Type B pancreatic cell (in vitro differentiated cells): ENCODE measurements around the gene GRB10. TPM values are rescaled to one million over a fixed set of nuclear protein-coding genes. Genes with fewer than 3 reads are reported as not detected.

Experiments
- DNase-seq: peaks from one replicate; pipeline ENCODE4 v3.0.0; 2021; ENCODE audit warnings: mixed read lengths; ENCODE audit not compliant: unreplicated experiment; ENCODE audit errors: extremely low spot score
- H3K27ac Mint-ChIP-seq: 2 replicates; pipeline ENCODE4 v1.8.0; 2021; ENCODE audit warnings: mild to moderate bottlenecking, mixed read lengths
- H3K27me3 Mint-ChIP-seq: 2 replicates; pipeline ENCODE4 v1.8.0; 2021; ENCODE audit warnings: mixed read lengths
- H3K36me3 Mint-ChIP-seq: 2 replicates; pipeline ENCODE4 v1.8.0; 2021; ENCODE audit warnings: mixed read lengths
- H3K4me1 Mint-ChIP-seq: one replicate; pipeline ENCODE4 v1.8.0; 2021; ENCODE audit warnings: mixed read lengths; ENCODE audit not compliant: unreplicated experiment
- H3K4me3 Mint-ChIP-seq: 2 replicates; pipeline ENCODE4 v1.8.0; 2021; ENCODE audit warnings: mild to moderate bottlenecking, mixed read lengths
- H3K9me3 Mint-ChIP-seq: 2 replicates; pipeline ENCODE4 v1.8.0; 2021; ENCODE audit warnings: mixed read lengths
- total RNA-seq: library from RNA; stranded (reverse); gene quantifications from 2 replicates; pipeline ENCODE4 v1.2.1, GENCODE V29; 2021; ENCODE audit warnings: low replicate concordance
- TF ChIP-seq, protein P1 (sequence below): fragments of 200-600 bp; sonication (generic); conservative IDR thresholded peaks from 2 replicates; pipeline ENCODE4 v1.5.0; 2021; ENCODE audit warnings: antibody characterized with exemption, mild to moderate bottlenecking

The GRB10 gene
- total RNA-seq, 1 donor from 2014 or later: 42.3 TPM

DNA sequence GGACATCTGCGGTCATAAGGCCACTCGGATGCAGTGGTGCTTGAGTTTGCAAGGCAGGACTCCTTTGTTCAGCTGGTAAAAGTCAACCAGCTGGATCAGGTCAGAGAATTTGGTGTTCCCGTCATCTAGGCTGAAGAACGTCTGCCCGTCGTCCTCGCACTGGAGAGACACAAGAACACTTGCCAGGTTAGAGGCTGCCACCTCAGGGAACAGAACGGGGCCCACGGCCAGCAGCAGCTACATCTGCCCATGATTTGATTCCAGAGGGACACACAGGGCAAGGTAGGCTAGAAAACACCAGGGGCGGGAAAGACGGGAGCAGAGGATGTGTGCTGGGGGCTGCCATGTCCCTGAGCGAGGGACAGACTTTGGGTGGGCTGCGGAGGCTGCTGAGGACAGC lies 189.8 kb downstream of the GRB10 start:
- no peaks in the 10 kb centered on the region for H3K9me3 Mint-ChIP-seq
- peak; percentile 56 for DNase-seq
- H3K36me3 Mint-ChIP-seq: peaks cover 31% of the 10 kb centered on the region
- H3K4me3 Mint-ChIP-seq: no peak overlapping the region
- H3K27me3 Mint-ChIP-seq: no peaks in the 10 kb centered on the region
- TF ChIP-seq, protein P1, sequence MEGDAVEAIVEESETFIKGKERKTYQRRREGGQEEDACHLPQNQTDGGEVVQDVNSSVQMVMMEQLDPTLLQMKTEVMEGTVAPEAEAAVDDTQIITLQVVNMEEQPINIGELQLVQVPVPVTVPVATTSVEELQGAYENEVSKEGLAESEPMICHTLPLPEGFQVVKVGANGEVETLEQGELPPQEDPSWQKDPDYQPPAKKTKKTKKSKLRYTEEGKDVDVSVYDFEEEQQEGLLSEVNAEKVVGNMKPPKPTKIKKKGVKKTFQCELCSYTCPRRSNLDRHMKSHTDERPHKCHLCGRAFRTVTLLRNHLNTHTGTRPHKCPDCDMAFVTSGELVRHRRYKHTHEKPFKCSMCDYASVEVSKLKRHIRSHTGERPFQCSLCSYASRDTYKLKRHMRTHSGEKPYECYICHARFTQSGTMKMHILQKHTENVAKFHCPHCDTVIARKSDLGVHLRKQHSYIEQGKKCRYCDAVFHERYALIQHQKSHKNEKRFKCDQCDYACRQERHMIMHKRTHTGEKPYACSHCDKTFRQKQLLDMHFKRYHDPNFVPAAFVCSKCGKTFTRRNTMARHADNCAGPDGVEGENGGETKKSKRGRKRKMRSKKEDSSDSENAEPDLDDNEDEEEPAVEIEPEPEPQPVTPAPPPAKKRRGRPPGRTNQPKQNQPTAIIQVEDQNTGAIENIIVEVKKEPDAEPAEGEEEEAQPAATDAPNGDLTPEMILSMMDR: no peak
- no peak overlapping the region for H3K27ac Mint-ChIP-seq
- H3K4me1 Mint-ChIP-seq: no peaks in the 10 kb centered on the region

DNA sequence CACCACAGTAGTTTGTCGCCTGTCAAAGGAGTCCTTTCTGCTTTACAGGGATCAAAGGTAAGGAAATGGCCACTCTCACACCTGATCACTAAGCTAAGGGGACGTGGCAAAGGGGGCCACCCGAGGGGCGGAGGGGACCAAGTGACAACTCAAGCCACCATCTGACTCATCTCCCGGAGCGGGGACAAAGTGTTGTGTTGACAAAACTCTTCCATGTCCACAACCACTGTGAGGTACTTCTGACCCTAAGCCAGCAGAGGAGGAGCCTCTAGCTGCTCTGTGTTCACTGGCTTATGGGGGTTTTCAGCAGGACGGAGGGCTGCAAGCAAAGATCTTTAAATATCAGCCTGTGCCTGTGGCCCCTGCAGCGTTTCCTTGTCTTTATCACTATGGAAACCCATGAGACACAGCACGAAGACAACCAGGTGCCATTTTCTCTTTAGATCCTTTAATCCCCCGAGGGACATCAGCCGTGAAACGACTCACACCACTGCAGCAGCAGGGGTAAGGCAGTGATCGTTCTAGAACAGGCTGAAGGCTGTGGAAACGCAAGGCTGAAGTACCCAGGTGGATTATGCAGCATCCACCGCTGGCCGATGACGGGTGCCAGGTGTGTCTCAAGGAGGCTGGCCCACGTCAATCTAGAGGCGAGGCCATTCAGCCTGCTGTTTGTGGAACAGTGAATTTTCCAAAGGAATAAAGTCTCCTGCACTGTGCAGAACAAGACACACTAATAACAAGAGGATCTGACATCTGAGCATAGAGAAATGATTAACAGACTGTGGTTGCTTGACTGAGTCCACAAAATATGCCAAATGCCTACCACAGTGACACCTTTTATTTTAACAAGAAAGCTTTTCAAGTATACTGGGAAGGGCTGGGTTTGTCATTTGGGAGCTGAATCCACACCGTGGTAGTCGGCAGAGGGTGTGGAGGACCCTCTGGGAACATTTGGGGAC lies 190.9 kb downstream of the GRB10 start:
- Mint-ChIP-seq H3K9me3 (no peaks in the 10 kb centered on the region), H3K4me1 (no peaks in the 10 kb centered on the region), H3K36me3 (peaks cover 31% of the 10 kb centered on the region), H3K27me3 (no peaks in the 10 kb centered on the region), H3K4me3 (no peak overlapping the region), H3K27ac (no peak overlapping the region)
- TF ChIP-seq, protein P1: no peak
- peak; percentile 44 for DNase-seq

DNA sequence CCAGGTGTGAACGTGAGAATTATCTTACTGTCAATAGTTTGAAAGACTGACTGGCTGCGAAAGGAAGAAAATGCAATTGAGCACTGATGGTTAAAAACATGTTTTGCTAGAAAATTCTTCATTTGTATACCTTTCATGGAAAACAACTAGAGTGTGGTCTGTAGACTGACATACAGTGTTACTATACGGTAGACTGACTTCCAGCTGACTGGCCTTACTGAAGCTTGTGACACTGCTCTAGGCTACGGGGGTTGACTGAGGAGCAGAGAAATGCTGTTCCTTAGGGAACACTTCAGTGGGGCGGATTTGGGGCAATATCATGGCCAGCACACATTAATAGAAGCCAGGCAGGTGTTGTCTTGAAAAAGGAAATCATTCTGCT lies 191.6 kb downstream of the GRB10 start:
- H3K9me3 Mint-ChIP-seq: no peaks in the 10 kb centered on the region
- no peak overlapping the region for H3K27ac Mint-ChIP-seq
- no peak overlapping the region for H3K4me3 Mint-ChIP-seq
- TF ChIP-seq, protein P1: no peak
- peak; percentile 25 for DNase-seq
- H3K27me3 Mint-ChIP-seq: no peaks in the 10 kb centered on the region
- peaks cover 31% of the 10 kb centered on the region for H3K36me3 Mint-ChIP-seq
- no peaks in the 10 kb centered on the region for H3K4me1 Mint-ChIP-seq

DNA sequence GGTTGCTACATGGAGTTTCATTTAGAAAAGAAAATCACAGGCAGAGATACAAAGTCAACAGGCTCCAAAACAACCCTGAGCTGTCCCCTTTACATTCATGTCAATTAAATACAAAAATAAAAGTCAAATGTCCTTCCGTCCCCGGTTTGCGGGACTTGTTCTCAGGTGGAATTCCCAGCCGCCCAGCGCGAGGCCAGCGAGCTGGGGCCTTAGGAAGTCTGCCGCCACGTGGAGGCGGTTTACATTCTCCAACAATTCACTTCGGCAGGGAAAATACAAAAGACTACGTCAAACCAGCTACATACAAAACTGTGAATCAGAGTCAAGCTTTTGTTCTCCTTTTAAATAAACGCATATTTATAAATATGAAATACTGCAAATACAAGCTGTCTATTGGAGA lies 192.2 kb downstream of the GRB10 start:
- peak; percentile 22 for DNase-seq
- no peaks in the 10 kb centered on the region for H3K4me1 Mint-ChIP-seq
- no peak overlapping the region for H3K27ac Mint-ChIP-seq
- H3K36me3 Mint-ChIP-seq: peaks cover 31% of the 10 kb centered on the region
- no peak overlapping the region for H3K4me3 Mint-ChIP-seq
- TF ChIP-seq, protein P1: no peak
- no peaks in the 10 kb centered on the region for H3K27me3 Mint-ChIP-seq
- peaks cover under 1% of the 10 kb centered on the region for H3K9me3 Mint-ChIP-seq

DNA sequence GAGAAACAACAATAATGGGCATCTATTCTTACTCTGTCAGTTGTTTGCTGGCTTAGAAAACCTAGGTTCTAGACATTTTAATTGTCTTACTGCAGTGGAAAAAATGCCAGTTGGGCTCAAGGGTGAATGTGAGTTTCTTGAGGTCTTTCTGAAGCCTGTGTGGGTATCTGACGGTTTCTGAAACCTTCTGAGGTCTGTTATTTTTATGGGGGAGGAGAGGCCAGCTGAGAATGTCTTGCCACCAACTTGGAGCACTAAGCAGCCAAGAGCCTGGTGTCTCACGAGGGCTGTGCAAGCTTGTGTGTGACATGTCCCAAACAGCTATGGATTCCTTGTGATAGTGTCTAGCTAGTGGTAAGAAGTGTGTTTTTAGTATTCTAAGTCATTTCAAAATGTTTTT lies 193.3 kb downstream of the GRB10 start:
- TF ChIP-seq, protein P1: no peak
- H3K36me3 Mint-ChIP-seq: peaks cover 26% of the 10 kb centered on the region
- no peak overlapping the region for H3K4me3 Mint-ChIP-seq
- H3K27ac Mint-ChIP-seq: no peak overlapping the region
- peaks cover 4% of the 10 kb centered on the region for H3K9me3 Mint-ChIP-seq
- no peaks in the 10 kb centered on the region for H3K4me1 Mint-ChIP-seq
- no peaks in the 10 kb centered on the region for H3K27me3 Mint-ChIP-seq
- DNase-seq: peak; percentile 13
